GM21526 (cell line): ENCODE measurements around the gene S100A12.
"Not testable (repeated sequence)": the region's sequence is repeated elsewhere in the genome, so short reads cannot be mapped to it uniquely, and the experiment has no call there.

Experiments
- ATAC-seq: cut with Tn5 transposase; IDR thresholded peaks from one replicate; pipeline ENCODE4 v1.9.1; 2021; ENCODE audit warnings: moderate library complexity; ENCODE audit not compliant: unreplicated experiment, low FRiP score

The S100A12 gene

GRCh38 chr1:153375511-153375910 is at the start of gene S100A12:
Gene S100A12 (minus strand): TSS chr1:153375621. CDS start chr1:153374592, 1,029 bp downstream.
- no peak for ATAC-seq

- no peak for ATAC-seq
These were observed 47.1 kb upstream of the S100A12 start for GRCh38 chr1:153422450-153423068.

GRCh38 chr1:153420306-153420705 is 44.9 kb upstream of the S100A12 start:
- no peak for ATAC-seq

GRCh38 chr1:153419436-153419793 is 44.0 kb upstream of the S100A12 start:
- not testable (repeated sequence) for ATAC-seq

- not testable (repeated sequence) for ATAC-seq
These were observed 43.5 kb upstream of the S100A12 start for GRCh38 chr1:153418758-153419435.

- no peak for ATAC-seq
These were observed 41.9 kb upstream of the S100A12 start for GRCh38 chr1:153417136-153417888.

GRCh38 chr1:153415850-153416570 is 40.6 kb upstream of the S100A12 start, which contains the start of gene S100A7A:
Gene S100A7A (plus strand): TSS chr1:153416520. CDS start chr1:153418083, 1,563 bp downstream.
- ATAC-seq: no peak

GRCh38 chr1:153413961-153414360 is 38.5 kb upstream of the S100A12 start:
- not testable (repeated sequence) for ATAC-seq

- not testable (repeated sequence) for ATAC-seq
These were observed 31.9 kb upstream of the S100A12 start for GRCh38 chr1:153407274-153407673.

GRCh38 chr1:153405825-153406599 is 30.6 kb upstream of the S100A12 start:
- not testable (repeated sequence) for ATAC-seq

GRCh38 chr1:153404768-153405167 is 29.3 kb upstream of the S100A12 start:
- ATAC-seq: no peak

- ATAC-seq: no peak
These were observed 28.7 kb upstream of the S100A12 start for GRCh38 chr1:153404086-153404635.

GRCh38 chr1:153403421-153404085 is 28.1 kb upstream of the S100A12 start:
- no peak for ATAC-seq

GRCh38 chr1:153402226-153402625 is 26.8 kb upstream of the S100A12 start:
- no peak for ATAC-seq

GRCh38 chr1:153401461-153401860 is 26.0 kb upstream of the S100A12 start:
- ATAC-seq: no peak

GRCh38 chr1:153400244-153400643 is 24.8 kb upstream of the S100A12 start:
- no peak for ATAC-seq

- ATAC-seq: no peak
These were observed 24.1 kb upstream of the S100A12 start for GRCh38 chr1:153399401-153400055.

- ATAC-seq: no peak
These were observed 22.7 kb upstream of the S100A12 start for GRCh38 chr1:153397924-153398651.
